NOMO-1 (cell line): ENCODE measurements around the gene RAD51B.
"Not testable (repeated sequence)": the region's sequence is repeated elsewhere in the genome, so short reads cannot be mapped to it uniquely, and the experiment has no call there.

Experiments
- DNase-seq, 2 experiments: peaks; one replicate each; lab custom pipeline; 2025; ENCODE audit not compliant: unreplicated experiment in 2 of 2; lab: John Stamatoyannopoulos, UW

The RAD51B gene

DNA sequence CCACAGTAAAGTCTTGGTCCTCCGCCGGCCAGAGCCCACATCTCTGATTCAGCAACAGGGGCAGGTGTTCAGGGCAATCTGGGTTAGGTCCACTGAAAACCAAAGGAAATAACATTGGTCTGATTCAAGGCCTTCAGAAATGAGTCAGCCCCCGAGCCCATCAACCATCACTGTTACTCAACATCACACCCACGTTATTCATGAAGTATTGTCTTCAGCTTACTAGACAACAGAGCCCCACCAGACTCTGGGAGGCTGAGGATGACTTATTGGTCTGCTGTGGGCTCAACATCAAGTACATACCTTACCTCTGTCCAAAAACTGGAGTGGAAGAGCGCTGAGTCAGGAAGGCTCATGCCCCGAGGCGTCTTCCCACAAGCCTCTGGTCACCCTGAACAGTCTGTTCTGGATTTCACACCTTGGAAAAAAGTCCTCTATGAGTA, 875.8 kb downstream of the RAD51B start:
- peak; percentile 22 to 52 for DNase-seq

DNA sequence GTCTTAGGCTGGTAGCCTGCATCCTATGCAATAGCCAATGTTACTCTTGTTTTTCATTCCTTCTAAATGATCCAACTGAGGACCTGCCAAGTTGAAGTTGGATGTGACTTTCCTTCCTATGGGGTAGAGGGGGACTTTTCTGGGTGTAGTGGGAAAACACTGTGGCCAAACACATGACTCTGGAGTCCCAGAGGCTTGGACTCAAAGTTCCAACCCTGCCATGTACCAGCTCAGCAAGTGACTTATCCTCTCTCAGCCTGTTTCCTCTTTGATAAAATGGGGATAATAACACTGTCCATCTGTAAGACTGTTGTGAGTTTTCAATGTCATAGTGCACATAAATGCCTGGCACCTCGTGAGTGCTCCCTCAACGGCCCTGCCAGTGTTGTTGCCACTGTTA, 876.3 kb downstream of the RAD51B start:
- no peak for DNase-seq

DNA sequence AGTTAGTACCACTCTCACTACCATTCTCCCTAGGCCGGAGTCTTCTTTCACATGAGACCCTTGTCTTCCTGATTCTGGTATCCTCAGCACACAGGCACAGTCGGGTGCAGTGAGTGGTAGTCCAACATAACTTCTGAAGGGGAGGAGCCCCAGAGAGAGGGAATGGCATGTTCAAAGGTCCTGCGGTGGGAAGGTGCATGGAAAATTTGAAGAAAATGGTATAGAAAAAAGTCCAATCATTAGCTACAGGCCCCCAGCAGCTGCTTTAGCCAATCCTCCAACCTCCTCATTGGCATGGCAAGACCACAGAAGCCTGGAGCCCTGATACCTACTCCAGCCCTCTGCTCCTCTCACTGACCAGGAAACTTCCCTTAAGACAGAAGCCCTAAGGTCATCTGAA, 876.7 kb downstream of the RAD51B start:
- no peak for DNase-seq

DNA sequence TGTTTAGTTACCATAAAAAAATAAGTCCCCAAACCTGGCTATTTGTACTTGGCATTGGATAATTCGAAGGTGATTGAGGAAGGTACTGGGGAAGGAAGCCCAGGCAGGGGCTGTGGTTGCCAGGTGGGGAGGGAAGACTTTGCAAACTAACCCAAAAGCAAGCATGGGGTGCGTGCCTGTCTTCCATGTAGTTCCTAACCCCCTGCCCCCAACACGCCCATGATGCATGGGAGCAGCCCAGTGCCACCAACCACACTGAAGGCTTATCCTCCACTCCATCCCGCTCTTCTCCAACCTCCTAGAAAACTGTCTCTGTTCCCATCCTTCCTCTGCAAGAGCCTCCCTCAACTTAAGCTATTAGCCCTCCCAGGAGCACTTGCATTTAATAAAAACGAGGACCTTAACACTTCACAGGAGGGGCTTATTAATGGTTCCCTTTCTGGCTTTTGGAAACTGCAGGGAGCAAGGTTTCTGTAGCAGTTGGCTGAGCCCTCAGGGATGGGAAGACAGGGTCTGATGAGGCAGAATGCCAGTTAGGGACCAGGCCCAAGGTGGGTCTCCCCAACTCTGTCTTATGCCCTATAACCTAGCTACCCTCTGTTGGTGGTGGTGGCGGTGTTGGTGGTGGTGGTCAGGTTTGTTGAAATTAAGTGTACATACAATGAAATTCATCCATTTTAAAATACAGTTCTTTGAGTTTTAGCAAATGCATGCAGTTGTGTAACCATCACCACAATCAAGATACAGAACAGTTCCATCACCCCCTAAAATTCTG, 877.3 kb downstream of the RAD51B start:
- no peak for DNase-seq

DNA sequence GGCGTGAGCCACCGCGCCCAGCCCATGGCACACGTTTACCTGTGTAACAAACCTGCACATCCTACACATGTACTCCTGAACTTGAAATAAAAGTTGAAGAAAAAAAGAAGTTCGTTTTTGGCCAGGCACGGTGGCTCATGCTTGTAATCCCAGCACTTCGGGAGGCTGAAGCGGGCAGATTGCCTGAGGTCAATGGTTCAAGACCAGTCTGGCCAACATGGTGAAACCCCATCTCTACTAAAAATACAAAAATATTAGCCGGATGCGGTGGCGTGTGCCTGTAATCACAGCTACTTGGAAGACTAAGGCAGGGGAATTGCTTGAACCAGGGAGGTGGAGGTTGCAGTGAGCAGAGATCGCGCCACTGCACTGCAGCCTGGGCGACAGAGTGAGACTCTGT, 879.2 kb downstream of the RAD51B start:
- not testable (repeated sequence) for DNase-seq

DNA sequence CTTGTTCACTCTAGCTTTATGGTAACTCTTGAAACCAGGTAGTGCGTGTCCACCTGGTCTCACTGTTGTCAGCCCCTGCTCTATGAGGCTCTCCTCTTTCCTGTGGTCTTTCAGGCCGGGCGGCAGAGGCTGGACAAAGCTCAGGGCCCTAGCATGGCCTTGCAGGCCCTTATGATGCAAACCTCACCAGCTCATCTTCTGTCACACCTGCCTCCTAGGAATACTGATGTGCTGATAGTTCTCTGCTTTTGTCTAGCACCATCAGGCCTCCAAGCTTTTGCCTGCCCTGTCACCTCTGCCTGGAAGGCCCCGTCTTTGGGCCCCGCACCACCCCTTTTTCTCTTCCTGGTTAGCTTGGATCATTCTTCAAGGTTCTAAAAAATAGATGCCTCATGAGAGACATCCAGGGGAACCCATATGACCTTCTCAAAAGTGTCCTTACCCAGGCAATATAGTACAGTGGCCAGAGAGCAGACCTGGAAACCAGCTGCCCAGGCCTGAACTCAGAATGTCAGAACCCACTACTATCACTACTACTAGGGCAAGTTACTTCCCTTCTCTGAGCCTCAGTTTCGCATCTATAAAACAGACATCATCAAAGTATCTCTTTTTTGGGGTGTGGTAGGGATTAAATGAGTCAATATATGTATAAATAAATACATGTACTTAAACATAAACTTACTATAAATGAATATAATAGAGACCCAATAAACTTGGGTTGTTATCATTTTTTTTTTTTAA, 881.6 kb downstream of the RAD51B start:
- DNase-seq, result no peak

DNA sequence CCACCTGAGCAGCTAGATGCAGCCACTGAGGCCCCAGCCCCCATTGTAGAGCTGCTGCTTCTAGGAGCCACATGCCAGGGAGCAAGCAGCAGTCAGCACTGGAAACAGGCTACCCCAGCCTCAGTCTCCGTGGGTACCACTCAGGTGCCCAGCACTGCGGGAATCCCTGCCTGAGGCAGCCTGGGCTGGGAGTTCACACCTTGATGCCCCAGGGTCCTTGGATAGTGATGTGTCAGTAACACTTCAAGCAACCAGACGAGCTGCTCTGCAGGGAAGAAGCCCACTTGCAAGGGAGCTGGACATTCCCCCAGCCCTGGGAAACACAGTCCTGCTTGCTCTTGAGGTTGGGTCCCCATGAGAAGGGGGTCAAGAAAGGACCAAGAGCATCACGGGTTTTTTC, 882.6 kb downstream of the RAD51B start:
- DNase-seq, result no peak

DNA sequence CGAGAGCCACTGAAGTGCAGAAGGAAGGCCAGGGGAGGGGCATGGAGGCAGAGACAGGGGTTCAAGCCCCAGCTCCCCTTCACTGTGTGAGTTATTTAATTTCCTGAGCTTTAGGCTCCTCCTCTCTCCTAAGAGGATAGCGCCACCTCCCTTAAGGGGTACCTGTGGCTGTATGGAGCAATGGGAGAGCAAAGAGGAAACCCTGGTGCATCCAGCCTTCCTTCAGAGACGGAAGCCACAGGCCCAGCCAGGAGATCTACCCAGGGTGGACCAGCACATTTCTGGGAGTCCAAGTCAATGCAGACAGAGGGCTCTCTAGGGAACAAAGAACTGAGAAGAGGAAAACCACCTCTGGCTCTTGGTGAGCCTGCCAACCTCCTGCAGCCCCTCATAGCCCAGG, 883.0 kb downstream of the RAD51B start:
- DNase-seq, result no peak

DNA sequence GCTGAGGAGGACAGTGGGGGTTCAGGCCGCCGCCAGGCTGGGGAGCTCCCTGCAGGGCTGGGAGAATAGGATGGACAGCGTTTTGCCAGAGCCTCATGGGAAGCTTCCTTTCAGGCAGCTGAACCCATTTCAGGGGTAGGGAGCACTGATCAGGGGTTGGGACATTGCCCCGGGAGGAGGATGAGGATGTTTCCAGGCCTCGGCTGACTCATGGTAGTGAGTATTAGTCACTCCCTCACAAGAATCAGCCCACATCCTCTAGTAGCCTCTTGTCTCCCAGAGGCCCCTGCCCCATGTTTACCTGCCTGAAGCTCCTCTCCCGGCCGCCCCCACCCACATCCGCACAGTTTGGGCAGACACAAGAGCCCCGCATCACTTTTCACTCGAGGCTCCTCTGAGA, 883.5 kb downstream of the RAD51B start:
- DNase-seq, result no peak

DNA sequence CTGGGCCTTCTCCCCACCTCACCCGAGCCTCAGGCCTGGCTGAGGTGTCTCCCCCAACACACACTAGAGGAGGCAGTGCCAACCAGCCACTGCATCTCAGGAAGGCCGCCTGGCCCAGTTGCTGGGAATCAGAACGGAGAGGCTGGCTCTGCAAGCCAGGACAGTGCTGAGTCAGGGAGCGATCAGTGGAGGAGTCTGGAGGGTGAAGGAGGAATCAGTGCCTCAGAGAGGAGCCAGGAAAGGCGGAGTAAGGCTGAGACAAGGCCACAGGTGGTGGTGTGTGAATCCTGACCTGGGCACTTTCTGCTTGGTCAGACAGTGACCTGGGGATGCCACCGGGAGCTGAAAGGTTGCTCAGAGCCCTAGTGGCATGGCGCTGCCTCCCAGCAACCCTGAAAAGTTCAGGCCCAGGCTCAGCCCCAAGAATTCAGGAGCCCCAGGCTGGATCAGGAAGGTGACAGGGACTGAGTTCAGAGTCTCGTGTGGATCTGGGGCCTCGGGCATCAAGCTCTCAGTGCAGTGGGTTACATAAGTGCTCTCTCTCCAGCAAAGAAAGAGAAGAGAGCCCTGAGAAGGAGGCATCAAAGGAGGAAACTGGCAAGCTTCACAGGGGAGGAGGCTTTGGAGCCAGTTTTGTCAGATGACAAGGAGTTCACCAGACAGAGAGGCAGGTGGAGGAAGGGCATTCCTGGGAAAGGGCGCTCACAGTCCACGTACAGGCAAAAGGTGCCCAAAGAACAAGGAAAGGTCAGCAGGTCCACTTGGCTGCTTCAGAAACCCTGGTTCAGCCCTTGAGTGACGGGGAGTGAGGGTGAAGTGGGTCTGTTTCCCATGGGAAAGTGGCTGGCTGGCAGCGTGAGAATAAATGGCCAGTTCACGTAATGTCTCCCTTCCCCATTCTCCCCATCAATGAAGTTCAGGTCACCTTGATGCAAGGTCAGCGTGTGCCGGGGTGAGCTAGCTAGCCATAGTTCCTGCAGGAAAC, 885.4 kb downstream of the RAD51B start:
- no peak for DNase-seq

DNA sequence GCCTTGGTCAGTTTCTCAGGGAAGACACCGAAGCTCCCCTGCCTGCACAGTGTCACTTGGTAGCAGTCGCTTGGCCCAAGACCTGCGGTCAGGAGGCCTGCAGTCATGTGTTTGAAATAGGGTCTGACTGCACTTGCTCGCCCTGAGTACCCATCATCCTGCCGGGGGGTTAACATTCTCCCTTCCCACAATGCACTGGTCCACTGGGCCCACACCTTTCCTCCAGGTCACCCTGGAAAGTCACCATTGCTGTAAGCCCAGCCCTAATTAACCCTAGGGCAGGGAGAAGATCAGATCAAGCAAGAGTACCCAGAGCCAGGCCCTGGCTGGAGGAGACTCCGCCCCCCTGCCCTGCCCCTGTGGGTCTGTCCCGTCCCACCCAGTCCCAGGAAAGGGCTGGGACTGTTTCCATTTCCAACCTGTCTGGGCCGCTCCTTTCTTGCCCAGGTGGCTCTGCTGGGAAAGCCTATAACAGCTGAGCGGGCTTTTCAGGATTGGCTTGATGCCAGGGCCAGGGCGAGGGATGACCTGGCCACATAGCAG, 886.2 kb downstream of the RAD51B start:
- no peak for DNase-seq

DNA sequence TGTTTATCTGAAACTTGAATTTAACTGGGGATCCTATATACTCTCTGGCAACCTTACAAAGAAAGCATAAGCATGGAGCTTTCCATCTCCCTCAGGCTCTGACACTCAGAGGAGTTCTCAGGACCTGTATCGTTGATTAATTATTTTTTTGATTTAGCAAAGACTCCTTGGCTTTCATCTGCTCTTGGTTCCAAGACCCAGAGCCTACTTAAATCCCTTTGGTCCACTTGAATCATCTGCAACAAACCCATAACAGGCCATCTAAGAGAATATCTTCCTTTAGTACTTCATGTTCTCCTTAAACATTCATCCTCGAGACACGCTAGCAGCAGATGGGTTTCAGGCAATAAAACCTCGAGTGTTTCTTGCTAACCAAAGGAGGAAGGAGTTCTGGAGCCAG, 887.9 kb downstream of the RAD51B start:
- no peak for DNase-seq

DNA sequence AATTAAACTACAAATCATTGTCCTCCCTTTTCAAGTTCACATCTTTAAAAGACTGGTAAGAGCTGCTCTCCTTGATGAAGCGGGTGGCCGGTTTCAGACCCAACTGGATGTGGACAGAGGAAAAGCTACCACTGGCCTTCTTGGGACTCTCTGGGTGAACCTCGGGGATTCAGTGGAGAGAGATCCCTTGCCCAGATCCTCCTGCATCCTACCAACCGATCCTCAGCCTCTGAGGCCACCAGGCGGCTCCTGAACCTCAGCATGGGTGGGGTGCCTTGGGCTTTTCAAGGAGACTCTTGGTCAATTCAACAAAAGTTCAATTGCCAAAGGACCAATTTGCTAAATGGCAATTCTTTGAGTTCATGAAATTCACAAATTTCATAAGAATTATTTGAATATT, 888.8 kb downstream of the RAD51B start:
- no peak for DNase-seq

DNA sequence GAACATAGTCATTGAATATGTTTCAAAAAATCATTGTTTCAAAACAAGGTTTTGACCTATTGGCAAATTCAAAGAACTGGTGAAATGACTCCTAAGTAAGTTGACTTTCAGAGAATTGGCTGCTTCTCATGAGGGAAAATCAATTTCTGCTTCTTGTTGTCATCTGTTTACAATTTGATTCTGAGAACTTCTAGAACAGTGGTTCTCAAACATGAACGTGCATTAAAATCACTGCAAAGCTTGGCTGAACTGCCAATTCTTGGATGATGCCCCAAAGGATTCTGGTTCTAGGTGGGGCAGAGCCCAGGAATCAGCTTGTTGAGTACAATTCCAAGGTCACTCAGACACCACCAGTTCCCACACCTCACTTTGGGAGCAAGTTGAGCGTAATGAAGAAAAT, 889.4 kb downstream of the RAD51B start:
- no peak for DNase-seq

DNA sequence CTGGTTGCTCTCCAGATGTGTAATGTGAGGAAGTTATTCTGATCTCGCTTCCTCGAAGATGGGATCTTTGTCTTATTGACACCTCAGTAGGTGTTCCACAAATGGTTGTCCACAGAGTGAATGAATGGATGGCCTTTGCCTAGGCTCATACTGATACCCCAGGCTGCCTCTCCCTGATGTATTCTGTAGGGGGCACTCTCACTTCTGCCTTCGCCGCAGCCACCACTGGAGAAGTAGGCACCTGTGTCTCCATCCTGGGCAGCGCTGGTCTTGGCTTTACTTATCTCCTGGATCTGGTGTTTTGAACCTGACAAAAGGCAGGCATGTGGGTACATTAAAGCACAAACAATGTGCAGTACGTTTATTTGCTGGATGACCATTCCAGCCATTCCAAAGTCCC, 891.2 kb downstream of the RAD51B start:
- no peak for DNase-seq

DNA sequence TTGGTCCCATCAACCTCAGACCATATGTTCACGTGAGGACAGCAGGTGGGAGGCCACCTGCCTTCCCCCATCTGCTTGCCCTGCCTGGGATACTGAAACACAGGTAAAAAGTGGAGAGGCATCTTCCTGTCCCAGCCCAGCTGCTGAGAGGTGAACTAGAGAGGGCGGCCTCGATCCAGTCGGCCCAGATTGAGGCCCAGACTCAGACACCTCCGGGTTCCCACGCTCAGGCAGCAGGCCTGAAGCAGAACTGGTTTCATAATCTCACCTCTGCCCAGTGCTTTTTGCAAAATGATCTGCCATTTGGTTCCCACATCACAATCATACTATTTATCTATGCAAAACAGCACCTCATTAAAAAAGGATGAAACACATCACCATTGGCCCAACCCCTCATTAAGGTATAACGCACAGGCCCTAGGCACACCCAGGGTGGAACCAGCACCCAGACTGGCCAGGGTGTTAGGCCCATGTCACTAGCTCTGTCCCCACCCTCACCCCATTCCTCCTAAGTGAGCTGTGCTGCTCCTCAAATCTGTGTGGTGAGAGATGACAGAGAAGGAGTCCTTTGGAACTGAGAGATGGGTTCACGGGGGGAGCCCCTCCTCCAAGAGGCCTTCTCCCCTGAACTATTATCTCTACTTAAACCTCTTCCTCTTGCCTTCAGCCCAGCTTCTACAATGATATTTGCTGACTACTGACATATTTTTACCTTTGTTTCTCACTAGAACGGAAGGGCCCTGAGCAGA, 892.2 kb downstream of the RAD51B start:
- DNase-seq, result no peak

DNA sequence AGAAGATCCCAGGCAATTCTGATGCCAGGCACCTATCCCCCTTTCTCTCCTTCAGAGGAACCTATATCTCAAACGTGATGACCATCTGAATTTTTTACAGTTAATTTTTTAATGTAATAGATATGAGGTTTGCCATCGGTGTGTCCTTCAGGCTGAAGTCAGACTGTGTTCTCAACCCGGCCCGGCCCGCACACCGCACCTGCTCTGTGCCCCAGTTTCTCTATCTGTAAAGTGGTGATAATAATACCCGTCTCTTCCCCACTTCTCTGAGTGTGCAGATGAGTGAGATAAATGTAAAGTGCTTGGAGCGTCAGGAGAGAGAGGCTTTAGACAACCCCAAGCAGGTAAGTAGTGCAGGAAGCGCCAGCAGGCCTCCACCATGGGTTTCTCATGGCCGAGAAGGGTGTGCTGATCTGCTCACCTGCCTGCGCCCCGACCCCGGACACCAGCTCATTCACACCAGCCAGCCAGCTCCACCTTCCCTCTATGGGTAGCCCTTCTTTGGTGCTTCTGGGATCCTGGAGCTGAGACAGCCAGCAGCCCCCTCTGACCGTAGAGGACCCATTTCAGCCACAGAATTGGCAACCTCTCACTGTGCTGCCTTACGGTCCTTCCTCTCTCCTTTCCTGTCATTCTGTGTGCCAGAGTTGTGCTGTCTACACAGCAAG, 893.3 kb downstream of the RAD51B start:
- no peak for DNase-seq

DNA sequence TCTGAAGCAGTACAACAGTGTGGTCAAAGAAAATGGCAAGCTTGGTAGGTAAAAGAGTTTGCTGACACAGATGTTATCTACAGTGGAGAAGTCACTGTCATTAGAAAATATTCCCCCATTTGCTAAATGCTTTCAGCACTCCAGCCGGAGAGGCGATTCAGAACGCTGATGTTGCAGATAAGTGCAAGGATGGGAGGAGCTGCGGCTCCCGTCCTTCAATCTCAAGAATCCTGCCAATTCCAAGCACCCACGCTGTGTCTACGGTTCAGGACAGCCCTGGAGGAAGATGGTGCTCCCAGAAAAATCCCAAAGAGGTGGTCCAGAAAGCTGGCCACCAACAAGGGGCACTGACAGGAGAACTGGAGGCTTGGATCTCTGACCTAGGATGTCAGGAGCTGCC, 894.2 kb downstream of the RAD51B start:
- DNase-seq, result no peak
